ENCODE measurements around the gene PDE11A. TPM values are rescaled to one million over a fixed set of nuclear protein-coding genes. Genes with fewer than 3 reads are reported as not detected.

PDE11A gene
- total RNA-seq, 4 donors from 2014 or later = 0.37 to 1.2 (median 1.1) TPM; not detected in 1

GRCh38 chr2:177923323-177923722 is 149.3 kb downstream of the PDE11A start:
- H3K4me1 ChIP-seq = no peaks in the 10 kb centered on the region
- WGBS, 2 donors (ENCODE audit: low coverage in 1 of 2) = 77 to 100% methylated on average over 1 to 2 of the region's 2 CpGs
- H3K4me3 ChIP-seq = no peak overlapping the region
- intact Hi-C loops (cut with DNase I; ENCODE audit: low total_unique reads) = no loop called here
- TF ChIP-seq EP300 (IDR thresholded peaks at IDR 0.05; ENCODE audit: low read depth) (no peak), POLR2A (IDR thresholded peaks at IDR 0.05) (no peak), POLR2AphosphoS5 (IDR thresholded peaks at IDR 0.05) (no peak), CTCF (IDR thresholded peaks at IDR 0.05) (no peak)
- H3K27me3 ChIP-seq = no peaks in the 10 kb centered on the region
- H3K9me3 ChIP-seq = no peaks in the 10 kb centered on the region
- H3K27ac ChIP-seq = no peak overlapping the region
- in situ Hi-C loops (cut with MboI; ENCODE audit: low pct_ligation_motif_present in 1 of 4, low pct_unique_long_range_greater_than_20kb in 1 of 4, low sequenced_read_pairs in 3 of 4) = no loop called here
- DNase-seq = no peak
- no peaks in the 10 kb centered on the region for H3K36me3 ChIP-seq

- intact Hi-C loops (cut with DNase I; ENCODE audit: low total_unique reads) = loop anchor here (1.0 kb wide), 1 partner anchor 19 kb away; no protein-coding TSS in a partner anchor
- 62 to 71% methylated on average over 3 of the region's 3 CpGs for WGBS, 2 donors (ENCODE audit: low coverage in 1 of 2)
- TF ChIP-seq CTCF (IDR thresholded peaks at IDR 0.05) (no peak), POLR2AphosphoS5 (IDR thresholded peaks at IDR 0.05) (no peak), EP300 (IDR thresholded peaks at IDR 0.05; ENCODE audit: low read depth) (no peak), POLR2A (IDR thresholded peaks at IDR 0.05) (no peak)
Observed at GRCh38 chr2:177921726-177922125, 150.9 kb downstream of the PDE11A start.

GRCh38 chr2:177917169-177917568 is 155.4 kb downstream of the PDE11A start:
- 80 to 86% methylated on average over 1 of the region's 1 CpG for WGBS, 2 donors (ENCODE audit: low coverage in 1 of 2)
- intact Hi-C loops (cut with DNase I; ENCODE audit: low total_unique reads) = no loop called here
- no peaks in the 10 kb centered on the region for H3K4me1 ChIP-seq

More at GRCh38 chr2:177921726-177922125, 150.9 kb downstream of the PDE11A start:
- Histone ChIP-seq H3K4me3 (no peak overlapping the region), H3K27me3 (no peaks in the 10 kb centered on the region), H3K9me3 (no peaks in the 10 kb centered on the region), H3K27ac (no peak overlapping the region), H3K4me1 (no peaks in the 10 kb centered on the region), H3K36me3 (no peaks in the 10 kb centered on the region)
- in situ Hi-C loops (cut with MboI; ENCODE audit: low pct_ligation_motif_present in 1 of 4, low pct_unique_long_range_greater_than_20kb in 1 of 4, low sequenced_read_pairs in 3 of 4) = no loop called here
- DNase-seq = no peak

GRCh38 chr2:177916342-177916741 is 156.2 kb downstream of the PDE11A start:
- Histone ChIP-seq H3K9me3 (no peaks in the 10 kb centered on the region), H3K4me1 (no peaks in the 10 kb centered on the region), H3K4me3 (no peak overlapping the region), H3K27me3 (no peaks in the 10 kb centered on the region), H3K36me3 (no peaks in the 10 kb centered on the region), H3K27ac (no peak overlapping the region)
- intact Hi-C loops (cut with DNase I; ENCODE audit: low total_unique reads) = no loop called here
- WGBS, 2 donors (ENCODE audit: low coverage in 1 of 2) = 65 to 71% methylated on average over 3 to 4 of the region's 4 CpGs
- TF ChIP-seq CTCF (IDR thresholded peaks at IDR 0.05) (no peak), EP300 (IDR thresholded peaks at IDR 0.05; ENCODE audit: low read depth) (no peak), POLR2AphosphoS5 (IDR thresholded peaks at IDR 0.05) (no peak), POLR2A (IDR thresholded peaks at IDR 0.05) (no peak)
- in situ Hi-C loops (cut with MboI; ENCODE audit: low pct_ligation_motif_present in 1 of 4, low pct_unique_long_range_greater_than_20kb in 1 of 4, low sequenced_read_pairs in 3 of 4) = no loop called here
- DNase-seq = no peak

More at GRCh38 chr2:177917169-177917568, 155.4 kb downstream of the PDE11A start:
- H3K9me3 ChIP-seq = no peaks in the 10 kb centered on the region
- no peak overlapping the region for H3K27ac ChIP-seq
- no peaks in the 10 kb centered on the region for H3K36me3 ChIP-seq
- no peak for TF ChIP-seq CTCF (IDR thresholded peaks at IDR 0.05)
- TF ChIP-seq EP300 (IDR thresholded peaks at IDR 0.05; ENCODE audit: low read depth) = no peak
- no peak for TF ChIP-seq POLR2A (IDR thresholded peaks at IDR 0.05)
- TF ChIP-seq POLR2AphosphoS5 (IDR thresholded peaks at IDR 0.05) = no peak
- no peak for DNase-seq
- in situ Hi-C loops (cut with MboI; ENCODE audit: low pct_ligation_motif_present in 1 of 4, low pct_unique_long_range_greater_than_20kb in 1 of 4, low sequenced_read_pairs in 3 of 4) = no loop called here
- no peak overlapping the region for H3K4me3 ChIP-seq
- H3K27me3 ChIP-seq = no peaks in the 10 kb centered on the region

All from transverse colon (tissue), 4 donors.